ENCODE data around the gene SYDE2.
A peak's percentile ranks its signal among the peaks of the same experiment; 100 is the strongest.

Gene SYDE2

DNA sequence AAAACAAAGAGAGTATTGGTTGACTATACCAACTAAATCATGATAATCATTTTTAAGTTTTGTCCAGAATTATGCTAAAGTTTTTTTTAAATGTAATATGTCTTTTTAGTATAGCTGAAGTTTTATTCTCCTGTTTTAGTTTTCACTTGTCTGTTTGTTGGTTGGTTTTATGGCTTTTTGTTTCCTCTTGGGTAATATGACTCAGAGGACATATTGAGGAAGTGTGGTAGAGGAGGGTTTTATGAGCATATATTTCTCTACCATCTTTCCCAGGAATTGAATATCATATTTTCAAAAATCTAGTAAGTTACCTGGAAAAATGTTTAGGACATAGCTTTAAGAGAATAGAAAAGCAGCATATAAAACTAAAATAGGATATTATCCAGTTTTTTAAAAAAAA is 84.0 kb downstream of the SYDE2 start:
- DNase-seq = peak; percentile 41

DNA sequence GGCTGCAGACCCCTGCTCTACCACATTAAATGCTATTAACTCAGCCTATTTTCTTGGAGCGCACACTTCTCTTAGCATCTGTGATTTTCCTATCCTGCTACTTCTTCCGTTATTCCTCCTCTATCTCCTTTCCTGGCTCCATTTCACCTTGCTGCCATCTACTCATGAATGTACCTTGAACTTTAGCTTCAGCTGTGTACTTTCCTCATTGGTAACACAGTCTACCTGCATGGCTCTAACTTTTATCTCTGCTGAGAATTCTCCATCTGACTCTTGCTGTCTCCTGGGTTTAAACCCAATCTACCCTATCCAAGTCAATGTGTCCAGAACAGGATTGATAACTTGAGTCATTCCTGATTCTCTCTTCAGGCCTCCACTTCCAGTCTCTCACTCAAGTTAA is 84.9 kb downstream of the SYDE2 start:
- no peak for DNase-seq

- no peak for DNase-seq
Measured at GRCh38 chr1:85111695-85112094, 89.1 kb downstream of the SYDE2 start.

DNA sequence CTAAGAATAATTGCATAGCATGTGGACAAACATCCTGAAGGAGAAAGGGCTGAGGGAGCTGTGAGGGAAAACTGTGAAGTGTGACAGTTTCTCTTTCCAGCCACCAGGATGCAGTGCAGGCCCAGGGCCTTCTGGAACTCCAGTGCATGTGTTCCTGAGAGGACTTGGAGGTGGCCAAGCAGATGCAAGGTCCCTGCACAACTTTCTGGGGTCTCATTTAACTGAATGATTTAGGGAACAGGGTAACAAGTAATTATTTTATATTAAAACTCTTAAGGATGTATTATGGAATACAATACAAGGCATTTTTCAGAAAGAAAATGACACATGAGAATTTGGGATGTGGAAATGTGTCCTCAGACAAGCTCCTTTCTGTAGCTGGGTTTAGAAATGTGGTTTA is 91.3 kb downstream of the SYDE2 start:
- peak; percentile 91 for DNase-seq

Data from DMS53 (cell line).